Stimulated activated CD4-positive, alpha-beta T cell treated with anti-CD3 and anti-CD28 coated beads, Interleukin-15, amount 100 ng/mL, for 48 hours (primary cell): ENCODE measurements around the gene PCDH15.
"Not testable (repeated sequence)": the region's sequence is repeated elsewhere in the genome, so short reads cannot be mapped to it uniquely, and the experiment has no call there.

Source experiments
- DNase-seq, 2 donors: peaks; one replicate each; pipeline ENCODE4 v3.0.0-alpha.2; 2020; ENCODE audit warnings: low read depth in 2 of 2

The PCDH15 gene

GRCh38 chr10:54394598-54394997 lies 406.4 kb downstream of the PCDH15 start:
- DNase-seq = not testable (repeated sequence)

- DNase-seq = no peak
Measured at GRCh38 chr10:54372179-54372578, 428.9 kb downstream of the PCDH15 start.

GRCh38 chr10:54368984-54369383 lies 432.0 kb downstream of the PCDH15 start:
- DNase-seq = no peak

GRCh38 chr10:54363390-54363789 lies 437.6 kb downstream of the PCDH15 start:
- DNase-seq = no peak

DNA sequence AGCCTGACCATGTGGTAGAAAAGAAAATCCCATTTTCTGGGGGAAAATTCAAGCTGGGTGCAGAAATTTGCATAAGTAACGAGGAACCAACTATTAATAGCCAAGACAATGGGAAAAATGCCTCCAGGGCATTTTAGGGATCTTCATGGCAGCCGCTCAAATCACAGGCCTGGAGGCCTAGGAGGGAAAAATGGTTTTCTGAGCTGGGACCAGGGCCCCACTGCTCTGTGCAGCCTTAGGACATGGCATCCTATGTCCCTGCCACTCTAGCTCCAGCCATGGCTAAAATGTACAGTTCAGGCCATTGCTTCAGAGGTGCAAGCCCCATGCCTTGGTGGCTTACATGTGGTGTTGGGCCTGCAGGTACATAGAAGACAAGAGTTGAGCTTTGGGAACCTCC lies 459.0 kb downstream of the PCDH15 start:
- DNase-seq = no peak

- no peak for DNase-seq
Measured at GRCh38 chr10:54335296-54335695, 465.7 kb downstream of the PCDH15 start.

- DNase-seq = no peak
Measured at GRCh38 chr10:54319341-54319740, 481.7 kb downstream of the PCDH15 start.

DNA sequence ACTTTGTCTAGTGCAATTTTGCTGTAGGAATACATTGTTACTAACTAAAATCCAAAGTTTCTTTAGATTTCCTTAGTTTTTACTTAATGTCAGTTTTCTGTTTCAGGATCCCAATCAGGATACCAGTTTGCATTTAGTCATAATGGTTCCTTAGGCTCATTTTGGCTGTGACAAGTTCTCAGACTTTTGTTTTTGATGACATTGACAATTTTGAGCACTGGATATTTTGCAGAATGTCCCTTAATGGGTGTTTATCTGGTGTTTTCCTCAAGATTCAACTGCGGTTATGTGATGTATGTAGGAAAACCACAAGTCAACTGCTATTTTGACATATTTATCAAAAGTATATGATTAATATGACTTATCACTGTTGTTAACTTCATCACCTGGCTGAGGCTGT lies 482.6 kb downstream of the PCDH15 start:
- DNase-seq = no peak

DNA sequence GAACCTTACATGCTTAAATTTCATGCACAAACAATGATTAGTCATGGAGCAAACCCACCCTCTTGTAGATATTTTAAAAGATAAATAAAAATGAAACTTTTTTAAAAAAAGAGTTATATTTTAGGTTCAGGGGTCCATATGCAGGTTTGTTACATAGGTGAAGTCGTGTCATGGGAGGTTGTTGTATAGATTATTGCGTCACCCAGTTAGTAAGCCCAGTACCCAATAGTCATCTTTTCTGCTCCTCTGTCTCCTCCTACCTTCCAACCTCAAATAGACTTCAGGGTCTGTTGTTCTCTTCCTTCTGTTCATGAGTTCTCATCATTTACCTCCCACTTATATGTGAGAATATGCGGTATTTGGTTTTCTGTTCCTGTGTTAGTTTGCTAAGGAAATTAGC lies 486.6 kb downstream of the PCDH15 start:
- no peak for DNase-seq

DNA sequence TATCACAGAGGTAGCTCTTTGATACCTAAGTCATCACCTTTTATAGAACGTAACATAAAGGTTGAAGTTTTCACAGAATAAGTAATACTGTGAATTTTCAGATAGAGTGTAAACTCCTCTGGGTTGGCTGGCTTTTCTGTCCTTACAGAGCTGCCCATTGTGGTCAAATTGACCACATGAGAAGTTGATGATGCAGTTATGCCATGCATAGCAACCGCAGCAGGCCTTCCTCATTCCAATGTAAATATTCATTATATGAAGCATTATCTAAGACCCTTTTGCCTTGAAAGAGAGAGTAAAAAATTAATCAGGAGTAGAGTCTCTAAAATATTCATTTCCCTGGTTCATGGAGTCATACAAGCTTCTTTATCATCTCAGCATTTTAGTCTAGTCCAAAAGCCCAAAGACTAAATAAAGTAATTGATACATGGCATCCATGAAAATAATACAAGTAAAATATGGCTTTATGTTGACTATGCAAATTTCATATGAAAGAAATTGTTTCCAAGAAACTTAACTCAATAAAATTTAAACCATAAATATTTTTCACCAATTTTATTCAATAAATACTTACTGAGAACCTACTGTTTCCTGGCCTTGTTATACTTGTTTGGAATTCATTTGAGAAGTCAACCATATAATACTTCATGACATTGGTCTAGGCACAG lies 516.4 kb downstream of the PCDH15 start:
- no peak for DNase-seq

DNA sequence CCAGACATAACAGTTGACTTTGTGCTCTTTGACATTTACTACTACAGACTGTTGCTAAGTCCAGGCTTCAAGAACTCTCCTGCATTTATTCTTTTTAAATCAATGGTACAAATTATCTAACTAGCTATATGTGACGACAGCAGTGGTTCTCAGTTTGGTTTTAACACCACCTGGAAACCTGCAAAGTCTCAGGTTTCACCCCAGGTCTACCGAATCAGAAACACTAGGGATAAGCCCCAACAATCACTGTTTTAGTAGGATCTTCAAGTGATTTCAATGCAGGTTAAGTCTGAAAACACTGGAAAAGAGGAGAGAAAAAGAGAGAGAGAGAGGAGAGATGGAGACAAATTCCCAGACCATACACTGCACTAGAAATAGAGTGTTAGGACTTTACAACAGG lies 519.0 kb downstream of the PCDH15 start:
- DNase-seq = no peak

- DNase-seq = no peak
Measured at GRCh38 chr10:54266395-54266794, 534.6 kb downstream of the PCDH15 start.

- no peak for DNase-seq
Measured at GRCh38 chr10:54262726-54263125, 538.3 kb downstream of the PCDH15 start.

- no peak for DNase-seq
Measured at GRCh38 chr10:54259104-54259503, 541.9 kb downstream of the PCDH15 start.

DNA sequence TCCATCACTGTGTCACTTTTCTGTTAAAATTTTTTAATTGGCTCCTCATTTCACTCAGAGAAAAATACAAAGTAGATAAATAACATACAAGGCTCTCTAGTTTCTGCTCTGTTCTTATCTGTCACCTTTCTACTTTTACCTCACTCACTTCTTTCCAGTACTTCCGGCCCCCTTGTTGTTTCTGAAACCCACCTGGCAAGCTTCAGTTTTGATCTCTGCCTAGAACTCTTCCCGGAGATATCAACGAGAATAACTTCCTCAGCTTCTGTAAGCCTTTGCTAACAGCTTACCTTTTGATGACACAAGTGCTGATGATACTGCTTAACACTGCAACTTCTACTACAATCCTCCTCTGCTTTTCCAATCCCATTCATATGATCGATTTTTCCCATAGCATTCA lies 566.2 kb downstream of the PCDH15 start:
- DNase-seq = no peak

GRCh38 chr10:54203401-54203800 lies 597.6 kb downstream of the PCDH15 start:
- DNase-seq = no peak

DNA sequence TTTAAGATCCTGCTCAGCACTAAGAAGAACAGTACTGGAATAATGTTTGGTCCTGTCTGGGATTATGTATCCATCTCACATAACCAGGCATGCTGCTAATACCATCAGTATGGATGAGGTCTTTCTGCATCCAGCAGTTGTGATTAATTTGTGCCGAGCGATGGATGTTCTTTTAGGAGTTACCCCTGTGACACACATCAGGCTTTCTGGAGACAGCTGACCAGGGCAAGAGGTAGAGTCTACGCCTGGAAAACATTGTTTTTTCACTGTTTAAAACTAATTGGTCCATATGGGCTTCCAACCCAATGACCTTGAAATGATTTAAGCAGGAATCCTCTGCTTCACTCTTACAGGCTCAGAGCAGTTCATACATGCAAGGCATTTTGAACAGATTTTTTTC lies 603.0 kb downstream of the PCDH15 start:
- no peak for DNase-seq

DNA sequence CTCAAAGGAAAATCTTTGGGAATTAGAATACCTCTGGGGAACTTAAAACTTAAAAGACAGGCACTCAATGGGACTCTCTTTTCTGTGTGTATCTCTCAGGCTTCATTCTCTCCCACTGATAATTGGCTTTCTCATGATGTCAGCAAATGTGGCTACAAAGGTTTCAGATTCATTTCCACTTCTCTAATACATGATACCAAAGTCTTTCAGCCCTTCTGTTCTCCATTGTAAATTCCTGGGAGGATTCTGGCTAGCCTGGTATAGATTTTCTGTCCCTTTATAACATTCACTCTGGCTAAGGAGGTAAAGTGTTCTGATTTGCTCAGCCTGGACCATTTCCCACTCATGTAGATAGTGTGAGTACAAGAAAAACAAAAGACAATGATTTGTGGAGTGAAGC lies 606.2 kb downstream of the PCDH15 start:
- DNase-seq = no peak

DNA sequence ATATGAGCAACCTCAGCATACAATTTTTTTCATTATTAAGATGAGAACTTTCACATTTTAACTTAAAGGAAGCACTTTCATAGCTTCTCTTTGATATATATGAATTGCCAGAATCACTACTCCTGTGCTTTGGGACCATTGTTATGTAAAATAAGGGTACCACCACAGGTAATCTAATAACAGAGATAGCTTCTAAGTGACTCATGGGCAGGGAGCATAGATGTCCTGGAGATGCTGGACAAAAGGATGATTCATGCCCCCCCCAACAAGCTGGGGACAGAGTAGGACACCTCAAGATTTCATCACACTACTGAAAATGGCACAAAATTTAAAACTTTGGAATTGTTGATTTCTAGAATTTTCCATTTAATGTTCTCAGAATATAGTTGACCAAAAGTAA lies 641.1 kb downstream of the PCDH15 start:
- DNase-seq = no peak

DNA sequence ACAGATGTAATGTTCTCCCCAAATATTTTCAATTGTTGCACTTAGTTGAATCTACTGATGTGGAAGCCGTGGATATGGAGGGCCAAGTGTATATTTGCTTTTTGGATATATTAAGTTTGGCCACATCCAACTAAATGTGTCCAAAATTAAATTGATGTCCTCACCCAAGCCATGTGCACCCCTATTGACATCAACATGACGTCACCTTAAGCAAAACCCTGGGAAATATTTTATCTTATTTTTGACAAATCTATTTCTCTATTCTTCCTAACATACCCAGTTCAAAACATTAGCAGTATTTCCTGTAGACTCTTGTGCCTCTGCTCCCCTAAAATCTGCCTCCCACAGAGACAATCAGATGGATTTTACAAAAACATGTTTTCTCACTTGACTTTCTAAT lies 652.5 kb downstream of the PCDH15 start:
- DNase-seq = no peak

DNA sequence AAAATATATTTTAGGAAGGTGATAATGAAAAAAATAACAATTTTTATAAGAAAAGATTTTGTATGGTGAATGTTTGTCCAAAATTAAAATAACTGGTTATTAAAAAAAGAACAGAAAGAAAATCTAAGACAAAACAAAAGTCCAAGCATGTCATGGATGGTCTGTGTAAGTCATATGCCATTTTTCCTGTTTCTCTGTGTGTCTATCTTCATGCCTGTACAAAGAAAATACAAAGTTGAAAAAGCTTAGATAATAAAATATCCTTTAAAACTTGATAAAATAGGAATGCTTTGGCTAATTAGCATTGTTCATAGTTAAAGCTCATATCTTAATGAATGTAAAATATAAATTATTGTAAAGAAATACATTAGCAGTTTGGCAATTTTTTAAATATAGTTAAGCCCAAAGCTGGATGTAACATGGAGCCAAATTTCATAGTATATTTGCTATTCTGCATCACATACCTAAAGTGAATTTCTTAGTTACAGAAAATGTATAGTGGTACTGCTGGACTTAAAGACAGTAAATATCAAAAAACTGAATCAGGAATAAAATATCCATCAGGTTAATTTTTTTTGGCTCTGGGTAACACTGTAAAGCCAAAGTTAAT lies 661.1 kb downstream of the PCDH15 start:
- DNase-seq = no peak

- no peak for DNase-seq
Measured at GRCh38 chr10:54137396-54137795, 663.6 kb downstream of the PCDH15 start.

GRCh38 chr10:54133203-54133602 lies 667.8 kb downstream of the PCDH15 start:
- DNase-seq = no peak

DNA sequence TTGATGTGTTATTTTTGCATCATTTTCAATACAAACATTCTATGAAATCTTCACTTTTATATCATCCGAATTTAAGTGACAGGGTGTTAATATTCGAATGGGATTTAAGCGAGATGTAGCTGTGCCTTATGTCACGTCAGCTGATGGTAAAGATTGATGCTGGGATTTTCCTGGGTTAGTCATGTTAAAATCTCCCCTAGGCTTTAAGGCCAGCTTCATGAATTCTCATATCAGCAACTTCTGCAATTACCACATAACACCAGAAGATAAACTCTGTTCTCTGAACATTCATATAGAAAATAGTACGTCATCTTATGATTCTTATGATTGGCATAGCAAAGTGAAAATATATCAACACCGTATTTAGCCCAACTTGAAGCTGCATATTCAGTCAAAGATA lies 669.2 kb downstream of the PCDH15 start:
- no peak for DNase-seq
